ENCODE measurements around the gene SV2B.

DNA sequence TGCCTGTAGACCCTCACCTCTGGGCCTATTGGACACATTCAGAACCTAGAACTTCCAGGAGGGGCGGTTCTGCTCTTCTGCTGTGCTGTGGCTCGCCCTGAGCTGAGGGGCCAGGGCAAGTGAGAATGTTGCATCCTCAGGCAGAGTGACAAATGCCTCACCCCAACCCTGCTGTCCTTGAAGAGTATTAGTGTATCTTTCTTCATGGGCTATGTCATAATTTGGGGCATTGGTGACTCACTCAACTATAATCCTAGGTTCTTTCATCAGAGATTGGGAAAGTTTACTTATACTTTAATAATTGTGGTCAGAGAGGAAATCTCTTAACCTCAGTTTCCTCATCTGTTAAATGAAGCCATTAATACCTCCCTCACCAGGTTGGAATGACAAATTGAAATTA is 143.8 kb downstream of the SV2B start:
- TF ChIP-seq ARID1B (IDR thresholded peaks at IDR 0.05) (no peak), ZNF551 (CRISPR knock-in tag; IDR thresholded peaks at IDR 0.05) (no peak), ILK (tag; IDR thresholded peaks at IDR 0.05; ENCODE audit: borderline replicate concordance, low read depth) (no peak)

All from K562 (cell line).